GM18870 (cell line): ENCODE results near the gene NR0B1.

Experiments used
- ATAC-seq: cut with Tn5 transposase; IDR thresholded peaks from one replicate; pipeline ENCODE4 v1.9.1; 2021; ENCODE audit warnings: moderate library complexity; ENCODE audit not compliant: unreplicated experiment

The NR0B1 gene, protein sequence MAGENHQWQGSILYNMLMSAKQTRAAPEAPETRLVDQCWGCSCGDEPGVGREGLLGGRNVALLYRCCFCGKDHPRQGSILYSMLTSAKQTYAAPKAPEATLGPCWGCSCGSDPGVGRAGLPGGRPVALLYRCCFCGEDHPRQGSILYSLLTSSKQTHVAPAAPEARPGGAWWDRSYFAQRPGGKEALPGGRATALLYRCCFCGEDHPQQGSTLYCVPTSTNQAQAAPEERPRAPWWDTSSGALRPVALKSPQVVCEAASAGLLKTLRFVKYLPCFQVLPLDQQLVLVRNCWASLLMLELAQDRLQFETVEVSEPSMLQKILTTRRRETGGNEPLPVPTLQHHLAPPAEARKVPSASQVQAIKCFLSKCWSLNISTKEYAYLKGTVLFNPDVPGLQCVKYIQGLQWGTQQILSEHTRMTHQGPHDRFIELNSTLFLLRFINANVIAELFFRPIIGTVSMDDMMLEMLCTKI

DNA sequence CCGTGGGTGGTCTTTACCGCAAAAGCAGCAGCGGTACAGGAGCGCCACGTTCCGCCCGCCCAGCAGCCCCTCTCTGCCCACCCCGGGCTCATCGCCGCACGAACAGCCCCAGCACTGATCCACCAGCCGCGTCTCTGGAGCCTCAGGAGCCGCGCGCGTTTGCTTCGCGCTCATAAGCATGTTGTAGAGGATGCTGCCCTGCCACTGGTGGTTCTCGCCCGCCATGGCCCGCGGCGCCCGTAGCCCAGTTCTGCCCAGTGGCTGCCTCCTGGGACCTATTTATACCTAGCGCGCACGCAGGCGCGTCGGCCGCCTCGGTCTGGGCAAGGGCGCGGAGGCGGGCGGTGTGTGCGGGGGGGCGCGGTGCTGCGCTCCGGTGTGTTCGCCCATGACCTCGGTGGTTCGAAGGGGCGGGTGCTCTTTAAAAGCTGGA is at the start of gene NR0B1:
Gene NR0B1, minus strand, starts transcription at position 252 of the 433 bp plus-strand sequence. Its CDS starts 27 bp downstream, at position 225.
- ATAC-seq, result no peak

DNA sequence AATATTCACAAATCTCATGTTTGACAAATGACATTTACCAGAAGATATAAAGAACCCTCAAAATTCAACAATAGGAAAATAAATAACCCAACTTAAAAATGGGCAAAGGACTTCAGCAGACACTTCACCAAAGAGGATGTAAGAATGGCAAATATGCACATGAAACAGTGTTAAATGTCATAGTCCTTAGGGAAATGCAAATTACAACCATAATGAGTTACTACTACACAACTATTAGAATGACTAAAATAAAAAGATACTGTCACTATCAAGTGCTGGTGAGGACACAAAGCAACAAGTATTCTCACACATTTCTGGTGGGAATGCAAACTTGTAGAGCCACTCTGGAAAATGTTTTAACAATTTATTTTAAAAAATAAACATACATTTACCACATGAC is 40.8 kb upstream of the NR0B1 start:
- ATAC-seq, result no peak

DNA sequence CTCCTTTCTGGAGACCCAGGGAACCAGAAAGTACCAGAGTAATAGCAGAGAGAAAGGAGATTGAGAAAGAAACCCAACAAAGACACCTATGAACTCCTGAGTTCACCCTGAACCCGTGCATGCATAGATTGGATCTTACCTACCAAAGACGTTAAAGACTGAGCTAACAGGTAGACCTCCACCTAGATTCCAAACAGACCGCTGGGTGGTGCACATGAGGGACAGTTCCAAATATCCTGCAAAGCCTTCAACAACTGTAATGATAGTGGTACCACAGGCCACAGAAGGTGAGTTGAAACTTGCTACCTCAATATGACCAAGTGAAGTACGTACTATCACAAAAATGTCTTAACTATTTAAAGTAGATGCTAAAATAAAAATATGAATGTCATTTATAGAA is 34.0 kb upstream of the NR0B1 start:
- no peak for ATAC-seq

DNA sequence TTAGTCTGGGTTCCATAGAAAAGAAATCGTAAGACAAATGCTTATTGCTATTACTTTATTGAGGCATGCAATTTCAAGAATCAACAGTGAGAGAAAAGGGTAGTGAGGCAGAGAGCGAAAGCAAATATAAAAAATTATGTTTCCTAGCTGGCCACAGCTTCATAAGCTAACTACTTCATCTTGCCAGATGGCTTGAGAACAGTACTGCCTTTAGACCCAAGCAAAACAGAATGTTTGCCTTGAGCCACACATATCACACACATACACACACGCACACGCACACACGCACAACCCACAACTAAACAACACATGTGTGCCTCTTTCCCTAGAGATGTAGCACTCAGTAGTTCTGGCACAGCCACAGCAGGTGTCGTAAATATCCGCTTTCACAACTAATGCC is 31.6 kb upstream of the NR0B1 start:
- ATAC-seq, result no peak

DNA sequence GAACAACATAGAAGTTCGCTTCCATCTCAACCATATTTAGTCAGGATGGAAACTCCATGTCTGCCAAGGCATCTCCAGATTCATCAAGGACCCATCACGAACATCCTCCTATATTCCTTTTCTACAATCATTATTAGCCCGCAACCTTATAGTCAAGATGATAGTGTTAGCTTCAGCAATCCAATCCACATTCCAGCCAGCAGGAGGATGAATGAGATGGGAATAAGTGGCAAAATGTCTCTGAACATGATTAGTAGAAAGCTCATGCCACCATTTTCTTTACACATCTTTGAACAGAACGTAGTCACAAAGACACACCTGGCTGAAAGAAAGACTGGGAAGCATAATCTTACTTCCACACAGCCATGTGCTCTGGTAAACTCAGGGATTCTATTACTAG is 18.6 kb upstream of the NR0B1 start:
- no peak for ATAC-seq

DNA sequence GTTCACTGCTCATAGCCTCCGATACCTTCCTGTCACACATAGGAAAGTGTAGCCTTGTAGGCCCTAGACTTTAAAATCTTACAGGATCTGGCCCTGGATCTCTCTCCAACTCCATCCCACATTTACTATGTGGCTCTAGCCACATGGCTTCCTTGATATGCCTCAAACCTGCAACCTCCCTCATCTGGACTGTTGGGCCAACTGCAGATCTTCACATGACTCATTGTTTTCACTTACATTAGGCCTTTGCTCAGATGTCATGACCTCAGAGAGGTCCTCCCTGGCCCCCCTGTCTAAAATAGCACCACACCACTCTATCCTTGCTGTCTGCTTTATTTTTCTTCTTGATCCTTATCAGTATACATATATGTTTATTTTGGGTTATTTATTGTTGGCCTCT is 8.1 kb upstream of the NR0B1 start:
- ATAC-seq, result no peak

DNA sequence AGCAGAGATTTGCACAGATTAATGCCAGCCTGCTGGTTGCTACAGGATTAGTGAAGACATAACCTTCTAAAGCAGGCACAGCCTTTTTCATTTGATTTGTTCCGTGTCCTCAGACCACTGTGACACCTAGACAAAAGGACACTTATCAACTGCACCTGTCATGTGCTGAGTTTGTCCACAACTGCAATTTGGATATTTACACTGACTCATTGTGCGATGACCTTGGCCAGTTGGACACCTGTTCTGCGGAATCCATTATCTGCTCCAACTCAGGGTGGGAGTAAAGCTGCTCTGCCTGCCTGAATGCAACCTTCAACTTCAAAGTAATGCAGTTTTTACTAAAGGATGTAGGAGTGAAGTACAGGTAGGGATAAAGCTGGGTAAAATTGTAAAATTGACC is 4.1 kb upstream of the NR0B1 start:
- no peak for ATAC-seq

DNA sequence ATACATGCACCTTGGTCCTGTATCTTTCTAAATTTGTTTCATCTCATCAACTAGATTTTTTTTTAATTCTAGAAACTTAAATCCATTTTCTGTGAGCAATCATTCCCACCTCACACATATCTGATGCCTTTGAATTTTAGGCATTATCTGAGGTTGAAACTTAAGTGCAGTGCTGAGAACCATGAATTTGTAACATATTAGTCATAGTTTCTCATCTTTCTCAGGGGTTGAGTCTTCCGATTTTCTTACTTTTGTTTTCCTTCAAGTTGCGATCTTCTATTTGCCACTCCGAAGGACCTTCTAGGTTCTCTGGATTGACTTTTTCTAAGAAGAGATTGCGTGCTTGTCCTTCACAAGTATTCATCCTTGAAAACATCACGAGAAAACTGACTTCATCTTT is 3.7 kb upstream of the NR0B1 start:
- ATAC-seq, result no peak

DNA sequence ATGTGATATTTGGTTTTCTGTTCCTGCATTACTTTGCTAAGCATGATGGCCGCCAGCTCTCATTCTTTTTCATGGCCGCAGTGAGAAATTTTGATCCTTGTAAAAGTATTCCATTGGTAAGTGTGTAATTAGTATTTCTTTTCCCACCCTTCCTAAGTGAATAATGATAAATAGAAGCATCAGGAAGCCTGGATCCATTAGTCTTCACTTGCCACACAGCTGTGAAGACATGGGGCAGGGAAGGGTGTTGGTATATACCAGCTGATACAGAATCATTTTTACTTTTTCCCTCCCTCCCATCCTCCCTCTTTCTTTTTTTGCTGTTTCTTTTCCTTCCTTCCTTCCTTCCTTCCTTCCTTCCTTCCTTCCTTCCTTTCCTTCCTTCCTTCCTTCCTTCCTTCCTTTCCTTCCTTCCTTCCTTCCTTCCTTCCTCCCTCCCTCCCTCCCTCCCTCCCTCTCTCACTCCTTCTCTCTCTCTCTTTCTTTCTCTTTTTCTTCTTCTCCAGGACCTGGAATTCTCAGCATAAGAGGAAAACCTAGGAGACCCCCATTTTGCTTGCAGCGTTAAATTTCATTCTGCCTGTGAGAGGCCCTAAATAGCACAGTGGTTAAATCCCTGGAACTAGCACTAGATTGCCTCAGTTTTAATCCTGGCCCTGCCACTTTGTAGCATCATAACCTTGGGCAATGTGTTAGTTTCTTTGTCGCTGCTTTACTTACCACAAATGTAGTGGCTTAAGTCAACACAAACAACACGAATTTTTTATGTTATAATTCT is 1.4 kb upstream of the NR0B1 start:
- no peak for ATAC-seq

DNA sequence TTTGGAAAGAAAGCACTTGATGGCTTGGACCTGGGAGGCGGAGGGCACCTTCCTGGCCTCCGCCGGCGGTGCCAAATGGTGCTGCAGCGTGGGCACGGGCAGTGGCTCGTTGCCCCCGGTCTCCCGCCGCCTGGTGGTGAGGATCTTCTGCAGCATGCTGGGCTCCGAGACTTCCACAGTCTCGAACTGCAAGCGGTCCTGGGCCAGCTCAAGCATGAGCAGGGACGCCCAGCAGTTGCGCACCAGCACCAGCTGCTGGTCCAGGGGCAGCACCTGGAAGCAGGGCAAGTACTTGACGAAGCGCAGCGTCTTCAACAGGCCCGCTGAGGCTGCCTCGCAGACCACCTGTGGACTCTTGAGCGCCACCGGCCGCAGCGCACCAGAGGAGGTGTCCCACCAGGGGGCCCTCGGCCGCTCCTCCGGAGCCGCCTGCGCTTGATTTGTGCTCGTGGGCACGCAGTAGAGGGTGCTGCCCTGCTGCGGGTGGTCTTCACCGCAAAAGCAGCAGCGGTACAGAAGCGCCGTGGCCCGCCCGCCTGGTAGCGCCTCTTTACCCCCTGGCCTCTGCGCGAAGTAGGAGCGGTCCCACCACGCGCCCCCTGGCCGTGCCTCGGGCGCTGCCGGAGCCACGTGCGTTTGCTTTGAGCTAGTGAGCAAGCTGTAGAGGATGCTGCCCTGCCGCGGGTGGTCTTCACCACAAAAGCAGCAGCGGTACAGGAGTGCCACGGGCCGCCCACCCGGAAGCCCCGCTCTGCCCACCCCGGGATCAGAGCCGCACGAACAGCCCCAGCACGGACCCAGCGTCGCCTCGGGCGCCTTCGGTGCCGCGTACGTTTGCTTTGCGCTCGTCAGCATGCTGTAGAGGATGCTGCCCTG is 689 bp downstream of the NR0B1 start:
- ATAC-seq, result no peak

DNA sequence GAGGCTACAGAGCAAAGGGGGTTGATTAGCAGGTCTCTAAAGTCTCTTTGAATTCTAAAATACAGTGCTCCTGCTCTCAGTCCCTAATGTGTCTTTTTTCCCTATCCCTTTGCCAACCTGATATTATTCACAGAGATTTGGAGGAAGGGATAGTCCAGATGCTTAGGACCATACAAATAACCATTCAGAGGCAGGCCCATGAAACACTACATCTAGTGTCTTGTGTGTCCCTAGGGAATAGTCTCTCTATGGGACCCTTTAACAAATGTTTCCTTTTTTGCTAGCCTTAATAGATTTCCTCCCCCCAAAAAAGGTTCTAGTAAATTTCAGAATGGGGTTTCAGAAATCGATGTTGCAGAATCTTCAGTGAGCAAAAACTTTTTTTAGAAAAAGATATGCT is 1.7 kb downstream of the NR0B1 start:
- no peak for ATAC-seq

DNA sequence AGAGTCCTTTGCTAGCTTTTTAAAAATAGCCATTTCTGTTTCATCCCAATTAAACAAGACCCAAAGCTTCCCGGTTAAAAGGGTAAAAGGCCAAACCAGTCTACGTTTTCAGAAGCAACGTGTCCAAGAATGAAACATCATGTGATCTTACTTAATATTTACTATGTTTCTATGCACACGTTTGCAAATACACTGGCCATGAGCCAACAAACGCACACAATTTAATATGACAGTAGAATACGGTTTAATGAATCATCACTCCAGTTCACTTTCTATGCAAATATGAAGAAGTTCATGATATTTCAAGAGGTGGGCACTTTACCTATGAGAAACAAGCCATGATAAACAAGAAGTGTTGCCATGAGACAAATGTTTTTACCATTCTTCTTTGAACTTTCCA is 4.3 kb downstream of the NR0B1 start:
- no peak for ATAC-seq

DNA sequence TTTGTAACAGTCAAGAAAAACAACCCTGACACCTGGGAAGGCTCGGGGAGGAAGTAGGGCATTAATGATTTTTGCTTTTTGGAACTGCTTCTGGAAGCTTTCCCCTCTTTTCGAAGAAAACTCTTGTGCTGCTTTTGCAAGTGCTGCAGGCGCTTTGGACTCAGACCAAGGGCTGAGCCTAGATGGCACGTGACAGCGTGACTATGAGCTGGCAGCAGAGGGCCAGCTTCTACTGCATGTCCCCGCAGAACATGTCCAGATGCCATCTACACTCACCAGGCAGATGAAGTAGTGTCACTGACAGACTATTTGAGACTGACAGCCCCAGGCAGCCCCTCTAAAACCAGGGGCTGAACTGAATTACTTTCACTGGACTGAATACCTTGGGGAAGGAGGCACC is 6.2 kb downstream of the NR0B1 start:
- ATAC-seq, result no peak

DNA sequence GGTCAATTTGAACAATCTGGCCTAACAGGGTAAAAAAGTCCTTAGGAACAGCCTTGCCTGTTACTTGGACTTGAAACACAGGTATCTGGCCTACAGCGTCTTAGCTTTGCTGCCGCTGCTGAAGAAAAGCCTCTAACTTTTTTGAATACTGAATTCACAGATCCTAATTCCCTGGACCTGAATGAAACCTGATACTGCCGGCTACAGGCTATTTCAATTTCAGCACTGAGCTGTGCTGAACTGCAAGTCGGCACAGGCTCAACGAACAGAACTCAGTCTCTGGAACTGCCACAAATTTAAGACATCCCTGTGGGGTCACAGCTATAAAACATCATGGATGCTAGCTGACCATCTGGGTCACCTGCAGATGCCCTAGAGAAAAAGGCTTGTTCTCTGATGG is 7.2 kb downstream of the NR0B1 start:
- no peak for ATAC-seq

DNA sequence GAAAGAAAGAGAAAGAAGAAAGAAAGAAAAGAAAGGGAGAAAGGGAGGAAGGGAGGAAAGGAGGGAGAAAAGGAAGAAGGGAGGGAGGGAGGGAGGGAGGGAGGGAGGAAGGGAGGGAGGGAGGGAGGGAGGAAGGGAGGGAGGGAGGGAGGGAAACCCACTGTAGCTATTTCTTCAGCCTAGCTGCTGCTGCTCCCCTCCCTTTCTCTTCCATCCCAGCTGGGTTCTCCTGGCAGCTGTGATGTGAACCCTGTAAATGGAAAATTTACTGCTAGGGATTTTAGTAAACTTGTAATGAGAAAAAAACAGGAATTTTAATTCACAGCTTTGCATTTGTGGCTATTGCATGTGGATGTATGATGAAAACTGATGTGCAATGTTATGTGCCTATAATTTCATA is 8.0 kb downstream of the NR0B1 start:
- ATAC-seq, result no peak

DNA sequence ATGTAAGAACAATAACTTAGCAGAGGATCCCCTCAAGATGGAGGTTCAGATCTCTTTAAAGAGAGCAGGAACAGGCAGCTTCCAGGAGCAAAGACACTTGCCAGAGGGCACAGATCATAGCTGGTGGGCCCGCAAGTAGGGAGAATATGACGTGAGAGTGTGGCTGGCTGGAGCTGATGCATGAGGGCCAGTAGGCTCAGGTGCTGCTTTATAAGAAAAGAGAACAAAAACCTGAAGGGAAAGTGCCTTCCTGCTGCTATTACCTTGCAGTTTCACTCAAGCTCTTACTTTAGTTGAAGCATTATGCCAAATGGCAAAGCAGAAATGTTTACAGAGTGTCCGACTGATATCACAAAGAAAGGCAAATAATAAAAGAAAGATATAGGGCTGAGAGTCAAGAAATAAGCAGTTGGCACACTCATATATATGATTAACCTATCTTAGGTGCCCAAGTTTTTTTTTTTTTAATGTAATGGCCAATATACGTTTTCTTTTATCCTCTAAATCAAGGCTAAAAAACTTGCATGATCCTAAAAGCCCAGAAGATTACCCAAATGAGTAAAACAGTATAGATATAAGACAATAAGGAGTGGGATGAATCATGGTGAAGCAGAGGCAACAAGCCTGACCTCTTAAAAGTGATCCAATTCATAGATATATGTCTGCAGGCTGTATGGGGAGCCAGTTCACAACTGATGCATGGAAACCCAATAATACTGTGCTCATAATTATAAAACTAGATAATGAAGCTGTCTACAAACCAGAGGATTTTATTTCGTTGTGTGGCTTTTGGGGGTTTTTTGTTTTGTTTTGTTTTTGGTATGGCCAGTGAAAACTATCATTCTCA is 12.6 kb downstream of the NR0B1 start:
- ATAC-seq, result no peak

DNA sequence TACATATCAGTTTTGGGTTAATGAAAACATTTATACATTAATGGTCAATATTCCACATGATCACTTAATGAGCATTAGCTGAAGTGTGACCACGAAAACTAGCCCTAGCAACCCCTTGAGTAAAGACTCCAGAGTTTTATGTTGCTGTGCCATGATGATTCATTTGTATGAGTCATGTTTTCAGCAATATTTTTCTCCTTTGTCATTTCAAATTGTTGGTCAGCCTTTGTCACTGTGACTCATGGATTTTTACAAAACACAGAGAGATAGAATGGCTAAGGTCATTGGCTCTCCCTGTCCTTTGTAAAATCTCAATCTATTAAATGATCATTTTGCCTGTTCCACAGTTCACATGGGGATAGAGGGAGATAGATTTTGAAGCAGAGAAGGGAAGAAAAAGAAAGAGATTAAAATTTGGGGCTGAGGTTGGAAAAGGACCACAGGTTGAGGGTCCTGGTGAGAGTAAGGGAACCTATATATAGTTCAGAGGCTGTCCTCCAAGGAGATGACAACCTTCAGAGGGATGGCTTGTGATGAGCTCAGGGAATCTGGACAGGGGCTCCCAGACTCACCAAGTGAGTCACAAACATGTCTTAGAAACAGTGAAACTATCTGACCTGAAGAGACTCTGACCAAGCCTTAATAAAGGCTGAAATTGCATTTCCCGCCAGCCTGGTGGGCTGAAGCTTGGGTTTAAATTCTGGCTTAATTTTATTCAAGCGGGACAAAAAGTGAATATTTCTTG is 25.6 kb downstream of the NR0B1 start:
- ATAC-seq, result no peak

DNA sequence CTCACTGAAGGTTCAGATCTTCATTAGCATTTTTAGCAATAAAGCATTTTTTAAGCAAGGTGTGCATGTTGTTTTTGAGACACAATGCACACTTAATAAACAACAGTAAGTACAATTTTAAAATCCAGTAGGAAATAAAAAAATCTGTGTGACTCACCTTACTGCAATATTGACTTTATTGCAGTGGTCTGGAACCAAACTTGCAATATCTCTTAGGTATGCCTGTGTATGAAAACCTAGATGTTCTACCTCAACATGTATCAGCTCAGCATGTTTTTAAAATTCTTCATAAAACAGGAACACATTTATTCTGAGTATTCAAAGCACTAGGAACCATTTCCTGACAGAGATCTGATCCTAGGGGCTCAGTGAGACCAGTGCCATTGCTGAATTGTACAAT is 26.7 kb downstream of the NR0B1 start:
- no peak for ATAC-seq

DNA sequence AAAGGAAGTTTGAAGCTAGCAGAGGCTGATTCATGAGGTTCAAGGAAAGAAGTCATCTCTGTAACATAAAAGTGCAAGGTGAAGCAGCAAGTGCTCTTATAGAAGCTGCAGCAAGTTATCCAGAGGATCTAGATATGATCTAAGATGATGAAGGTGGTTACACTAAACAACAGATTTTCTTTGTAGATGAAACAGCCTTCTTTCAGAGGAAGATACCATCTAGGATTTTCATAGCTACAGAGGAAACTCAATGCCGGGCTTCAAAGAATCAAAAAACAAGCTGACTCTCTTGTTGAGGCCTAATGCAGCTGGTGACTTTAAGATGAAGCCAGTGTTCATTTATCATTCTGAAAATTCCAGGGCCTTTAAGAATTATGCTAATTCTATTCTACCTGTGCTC is 28.8 kb downstream of the NR0B1 start:
- ATAC-seq, result no peak

DNA sequence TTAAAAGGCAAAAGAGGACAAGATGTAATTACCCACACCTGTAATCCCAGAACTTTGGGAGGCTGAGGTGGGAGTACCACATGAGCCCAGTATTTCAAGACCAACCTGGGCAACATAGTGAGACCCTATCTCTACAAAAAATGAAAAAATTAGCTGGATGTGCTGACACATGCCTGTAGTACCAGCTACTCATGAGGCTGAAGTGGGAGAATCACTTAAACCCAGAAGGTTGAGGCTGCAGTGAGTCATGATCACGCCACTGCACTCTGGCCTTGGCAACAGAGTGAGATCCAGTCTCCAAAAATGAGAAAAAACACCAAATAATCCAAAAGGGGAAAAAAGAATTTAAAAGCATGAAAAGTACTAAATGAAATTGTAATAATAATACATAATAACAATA is 30.8 kb downstream of the NR0B1 start:
- no peak for ATAC-seq
